Astrocyte of the cerebellum (primary cell): Measurements from ENCODE around the gene KRT39.

Experiments
- DNase-seq: peaks from one replicate; pipeline ENCODE4 v3.0.0-alpha.2; 2011; ENCODE audit warnings: low read depth
- H3K4me3 ChIP-seq: 2 replicates; pipeline ENCODE4 v1.5.1; 2011; ENCODE audit warnings: mild to moderate bottlenecking, low read depth, low read length, moderate library complexity
- CTCF ChIP-seq: IDR thresholded peaks from 2 replicates; pipeline ENCODE4 v1.5.1; 2012; ENCODE audit warnings: low read length, low read depth, moderate library complexity, mild to moderate bottlenecking; ENCODE audit errors: missing control alignments
- in situ Hi-C: cut with HindIII; loops from 2 replicates; pipeline ENCODE4 v1.10.0; 2017; ENCODE audit warnings: low sequenced_read_pairs

Gene KRT39

GRCh38 chr17:40915199-40915661 lies 51.5 kb downstream of the KRT39 start:
- DNase-seq, result peak; percentile 63
- TF ChIP-seq CTCF, result no peak
- in situ Hi-C loops, result loop anchor here (25.0 kb wide), 1 partner anchor 747 kb away; no protein-coding TSS in a partner anchor
- no peak overlapping the region for H3K4me3 ChIP-seq

GRCh38 chr17:40914075-40914855 lies 52.5 kb downstream of the KRT39 start:
- DNase-seq, result no peak
- no peak overlapping the region for H3K4me3 ChIP-seq
- in situ Hi-C loops, result loop anchor here (25.0 kb wide), 1 partner anchor 748 kb away; no protein-coding TSS in a partner anchor

GRCh38 chr17:40912486-40913210 lies 54.1 kb downstream of the KRT39 start:
- no peak for DNase-seq
- no peak for TF ChIP-seq CTCF
- in situ Hi-C loops, result loop anchor here (25.0 kb wide), 1 partner anchor 750 kb away; no protein-coding TSS in a partner anchor
- no peak overlapping the region for H3K4me3 ChIP-seq

More at GRCh38 chr17:40914075-40914855, 52.5 kb downstream of the KRT39 start:
- TF ChIP-seq CTCF, result no peak

GRCh38 chr17:40910441-40910841 lies 56.3 kb downstream of the KRT39 start:
- no peak overlapping the region for H3K4me3 ChIP-seq
- no peak for DNase-seq
- TF ChIP-seq CTCF, result no peak
- in situ Hi-C loops, result loop anchor here (25.0 kb wide), 1 partner anchor 752 kb away; no protein-coding TSS in a partner anchor

GRCh38 chr17:40909755-40910154 lies 57.0 kb downstream of the KRT39 start:
- H3K4me3 ChIP-seq, result no peak overlapping the region
- in situ Hi-C loops, result loop anchor here (25.0 kb wide), 1 partner anchor 753 kb away; no protein-coding TSS in a partner anchor
- no peak for TF ChIP-seq CTCF
- DNase-seq, result no peak

- peak; percentile 70 for TF ChIP-seq CTCF
- DNase-seq, result peak; percentile 87
- H3K4me3 ChIP-seq, result no peak overlapping the region
- in situ Hi-C loops, result loop anchor here (25.0 kb wide), 1 partner anchor 753 kb away; no protein-coding TSS in a partner anchor
Observed at GRCh38 chr17:40909351-40909750, 57.4 kb downstream of the KRT39 start.
